GM21367 (cell line): ENCODE results near the gene NAIF1.
"Not testable (repeated sequence)": the region's sequence is repeated elsewhere in the genome, so short reads cannot be mapped to it uniquely, and the experiment has no call there.

ENCODE experiments used
- ATAC-seq: cut with Tn5 transposase; IDR thresholded peaks from one replicate; pipeline ENCODE4 v1.9.1; 2021; ENCODE audit not compliant: unreplicated experiment

NAIF1 gene

GRCh38 chr9:128062846-128063831, 4.0 kb downstream of the NAIF1 start:
- no peak for ATAC-seq

GRCh38 chr9:128062279-128062678, 4.8 kb downstream of the NAIF1 start:
- no peak for ATAC-seq

- ATAC-seq = no peak
Measured at GRCh38 chr9:128061275-128061960, 5.7 kb downstream of the NAIF1 start.

GRCh38 chr9:128059365-128059983, 7.6 kb downstream of the NAIF1 start:
- no peak for ATAC-seq

- ATAC-seq = no peak
Measured at GRCh38 chr9:128057724-128058409, 9.3 kb downstream of the NAIF1 start.

- ATAC-seq = no peak
Measured at GRCh38 chr9:128056887-128057723, 10.0 kb downstream of the NAIF1 start.

GRCh38 chr9:128056086-128056485, 11.0 kb downstream of the NAIF1 start:
- ATAC-seq = no peak

GRCh38 chr9:128055344-128056040, 11.6 kb downstream of the NAIF1 start:
- no peak for ATAC-seq

GRCh38 chr9:128054087-128054486, 13.0 kb downstream of the NAIF1 start:
- ATAC-seq = no peak

- no peak for ATAC-seq
Measured at GRCh38 chr9:128053560-128053959, 13.6 kb downstream of the NAIF1 start.

- no peak for ATAC-seq
Measured at GRCh38 chr9:128051932-128052709, 15.0 kb downstream of the NAIF1 start.

GRCh38 chr9:128049843-128050242, 17.3 kb downstream of the NAIF1 start:
- no peak for ATAC-seq

- ATAC-seq = no peak
Measured at GRCh38 chr9:128048663-128049062, 18.5 kb downstream of the NAIF1 start.

GRCh38 chr9:128047231-128047630, 19.9 kb downstream of the NAIF1 start:
- ATAC-seq = no peak

GRCh38 chr9:128045831-128046230, 21.3 kb downstream of the NAIF1 start:
- no peak for ATAC-seq

GRCh38 chr9:128045409-128045808, 21.7 kb downstream of the NAIF1 start:
- not testable (repeated sequence) for ATAC-seq

- ATAC-seq = no peak
Measured at GRCh38 chr9:128043467-128043868, 23.7 kb downstream of the NAIF1 start.

- ATAC-seq = no peak
Measured at GRCh38 chr9:128042043-128042442, 25.1 kb downstream of the NAIF1 start.

GRCh38 chr9:128040783-128041182, 26.3 kb downstream of the NAIF1 start:
- not testable (repeated sequence) for ATAC-seq
